HG03520 (cell line): ENCODE data around the gene FDX2.
A peak's percentile ranks its signal among the peaks of the same experiment; 100 is the strongest.

Experiments
- ATAC-seq: cut with Tn5 transposase; IDR thresholded peaks from one replicate; pipeline ENCODE4 v1.9.1; 2021; ENCODE audit warnings: mild to moderate bottlenecking, moderate library complexity; ENCODE audit not compliant: unreplicated experiment

The FDX2 gene

DNA sequence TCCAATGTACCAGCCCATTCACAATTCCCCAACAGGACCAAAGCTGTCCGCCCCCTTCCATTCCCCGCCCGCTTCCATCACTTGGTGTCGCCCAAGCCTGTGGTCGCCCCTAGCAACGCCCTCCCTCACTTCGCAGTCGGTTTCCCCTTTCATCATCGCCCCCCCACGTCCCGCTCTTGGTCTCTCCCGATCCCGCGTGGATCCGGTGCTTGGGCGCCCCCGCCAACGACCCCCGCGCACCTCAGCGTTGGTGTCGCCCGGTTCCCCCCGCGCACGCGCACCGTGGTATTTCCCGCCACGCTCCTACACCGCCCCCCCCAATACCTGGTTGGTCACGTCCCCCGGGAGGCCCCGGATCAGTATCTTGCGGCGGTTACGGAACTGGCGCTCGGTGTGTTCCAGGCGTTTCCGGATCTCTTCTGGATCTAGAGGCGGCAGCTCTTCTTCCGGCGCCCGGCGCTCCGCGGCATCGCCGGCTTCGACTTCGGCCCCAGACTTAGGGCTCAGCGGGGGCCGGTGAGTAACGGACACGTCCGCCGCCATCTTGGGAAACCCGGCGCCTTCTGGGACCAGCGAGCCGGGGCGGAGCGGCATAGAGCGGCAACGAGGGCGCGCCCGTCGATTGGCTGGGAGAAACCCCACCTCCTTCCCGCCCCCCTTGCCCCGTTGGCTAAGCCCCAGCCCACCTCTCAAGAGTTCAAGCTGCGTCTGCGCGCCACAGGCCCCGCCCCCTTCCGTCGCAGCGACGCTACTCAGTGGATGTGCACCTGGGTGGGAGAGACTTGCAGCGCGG, 17.3 kb upstream of the FDX2 start, which contains the start of gene RAVER1:
RAVER1 (minus strand) TSS at position 565 of the 793 bp plus-strand sequence; CDS start at position 543, 22 bp downstream.
- ATAC-seq = peak; percentile 68

DNA sequence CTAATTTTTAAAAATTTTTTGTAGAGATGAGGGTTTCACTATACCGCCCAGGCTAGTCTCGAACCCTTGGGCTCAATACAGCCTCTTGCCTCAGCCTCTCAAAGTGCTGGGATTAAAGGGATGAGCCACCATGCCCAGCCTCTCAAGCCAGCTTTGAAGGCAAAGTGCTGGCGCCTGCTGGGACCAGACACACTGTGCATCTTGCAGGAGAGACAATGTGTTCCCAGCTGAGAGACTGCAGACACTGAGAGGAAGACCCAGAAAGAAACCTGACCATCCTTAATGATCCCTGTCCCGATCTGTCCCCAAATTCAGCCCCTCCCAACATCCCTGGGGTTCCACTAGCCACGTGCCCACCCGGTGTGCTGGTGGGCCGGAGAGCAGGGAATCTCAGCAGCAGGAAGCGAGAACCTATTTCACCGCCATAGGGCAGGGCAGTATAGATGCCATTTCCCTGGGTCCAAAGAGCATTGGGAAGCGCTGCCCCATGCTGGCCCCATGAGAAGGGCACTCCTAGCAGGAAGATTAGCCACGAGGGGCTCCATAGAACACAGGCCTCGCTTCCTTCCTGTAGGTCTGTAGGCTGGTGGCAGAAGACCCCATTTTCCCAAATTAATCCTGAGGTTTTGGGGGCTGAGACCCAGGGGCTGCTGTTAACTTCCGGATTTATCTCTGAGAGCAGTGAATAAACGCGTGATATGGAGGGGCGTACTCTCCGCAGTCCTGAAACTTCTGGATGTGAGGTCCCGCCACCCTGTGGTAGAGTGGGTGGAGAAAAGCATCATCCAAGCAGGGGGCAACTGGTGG, 16.5 kb upstream of the FDX2 start:
- no peak for ATAC-seq

DNA sequence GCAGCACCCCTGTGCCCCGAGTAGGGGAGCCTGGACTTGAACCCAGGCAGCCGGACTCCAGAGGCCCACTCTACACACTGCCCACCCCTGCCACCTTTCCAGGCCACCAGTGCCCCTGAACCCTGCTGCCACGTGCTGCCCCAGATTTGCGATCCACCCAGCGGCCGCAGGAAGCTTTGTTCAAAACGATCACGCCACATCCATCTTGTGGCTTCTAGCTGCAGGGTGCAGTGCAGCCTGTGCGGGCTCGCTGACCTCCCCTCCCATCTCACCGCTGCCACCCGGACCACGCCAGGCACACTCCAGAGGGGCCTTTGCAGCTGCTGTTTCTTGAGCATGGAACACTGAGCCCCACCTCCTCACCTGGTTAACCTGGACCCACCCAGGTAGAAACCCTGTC, 13.7 kb upstream of the FDX2 start:
- no peak for ATAC-seq

- no peak for ATAC-seq
Measured at GRCh38 chr19:10328558-10329429, 13.0 kb upstream of the FDX2 start.

- ATAC-seq = no peak
Measured at GRCh38 chr19:10327793-10328192, 12.0 kb upstream of the FDX2 start.

- ATAC-seq = no peak
Measured at GRCh38 chr19:10325732-10326131, 9.9 kb upstream of the FDX2 start.

GRCh38 chr19:10321874-10322835, 6.3 kb upstream of the FDX2 start:
- ATAC-seq = no peak

GRCh38 chr19:10321417-10321797, 5.6 kb upstream of the FDX2 start:
- ATAC-seq = no peak

GRCh38 chr19:10320602-10321416, 5.0 kb upstream of the FDX2 start:
- no peak for ATAC-seq

DNA sequence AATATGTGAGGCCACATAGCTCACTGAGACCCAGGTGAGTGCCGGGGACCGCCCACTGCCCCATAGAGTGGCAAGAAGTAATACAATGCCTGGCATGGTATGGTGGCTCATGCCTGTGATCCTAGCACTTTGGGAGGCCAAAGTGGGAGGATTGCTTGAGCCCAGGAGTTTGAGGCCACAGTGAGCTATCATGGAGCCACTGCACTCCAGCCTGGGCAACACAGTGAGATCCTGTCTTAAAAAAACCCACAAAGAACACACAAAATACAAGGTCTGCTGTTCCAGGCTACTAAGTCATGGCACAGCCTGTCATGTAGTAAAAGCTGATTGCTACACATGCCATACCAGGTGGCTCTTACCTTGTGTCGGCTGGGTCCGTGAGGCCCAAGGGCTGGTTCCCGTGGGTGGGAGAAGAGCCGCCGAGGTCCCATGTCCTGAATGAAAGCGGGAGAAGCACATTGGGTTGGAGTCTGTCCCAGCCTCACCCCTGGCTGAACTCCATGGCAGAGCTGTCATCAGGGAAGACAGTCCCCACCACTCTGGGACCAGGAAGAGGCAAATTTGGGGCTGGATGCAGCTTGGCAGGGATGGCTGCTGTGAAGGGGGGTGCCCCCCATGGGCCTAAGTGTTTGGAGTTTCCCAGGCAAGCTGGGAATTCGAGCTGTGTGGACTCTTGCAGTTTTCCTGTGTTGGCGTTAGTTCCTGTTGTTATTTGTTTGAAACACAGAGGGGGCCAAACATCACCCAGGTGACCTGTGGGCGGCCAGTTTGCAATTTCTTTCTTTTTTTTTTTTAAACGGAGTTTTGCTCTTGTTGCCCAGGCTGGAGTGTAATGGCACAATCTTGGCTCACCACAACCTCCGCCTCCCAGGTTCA, 3.2 kb upstream of the FDX2 start:
- ATAC-seq = no peak

- no peak for ATAC-seq
Measured at GRCh38 chr19:10317857-10318462, 2.1 kb upstream of the FDX2 start.

DNA sequence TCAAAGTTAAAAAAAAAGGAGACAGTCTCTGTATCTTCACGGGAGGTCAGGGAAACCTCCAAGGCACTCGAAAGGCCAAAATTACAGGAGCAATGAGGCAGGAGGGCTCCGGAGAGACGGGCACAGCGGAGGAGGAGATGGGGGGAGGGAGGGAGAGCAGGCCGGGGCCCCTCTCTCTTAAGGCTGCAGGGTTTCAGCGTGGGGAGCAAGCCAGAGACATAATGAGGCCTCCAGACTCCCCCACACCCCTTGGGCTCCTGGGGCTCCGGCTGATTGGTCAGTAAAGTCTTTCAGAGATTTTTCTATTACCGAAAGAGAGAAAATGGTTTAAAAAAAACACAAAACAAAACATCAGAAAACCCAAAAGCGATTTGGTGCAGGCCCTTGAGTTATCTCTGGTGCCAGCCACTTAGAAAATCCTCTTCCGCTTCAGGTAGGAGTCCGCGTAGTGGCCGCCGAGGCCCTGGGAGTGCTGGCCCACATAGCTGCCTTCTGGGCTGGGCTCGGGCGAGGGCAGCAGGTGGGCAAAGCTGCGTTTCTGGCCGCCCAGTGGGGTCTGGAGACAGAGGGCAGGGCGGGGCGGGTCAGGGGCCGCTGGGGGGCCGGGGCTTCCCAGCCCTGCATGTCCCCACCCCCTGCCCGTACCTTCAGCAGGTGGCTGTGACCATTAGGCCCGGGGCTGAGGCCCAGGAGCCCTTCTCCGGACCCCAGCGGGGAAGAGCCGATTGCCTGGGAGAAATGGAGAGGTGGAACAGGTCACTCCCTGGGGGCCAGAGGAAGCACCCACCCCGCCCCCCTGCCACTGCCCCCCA, 1.4 kb upstream of the FDX2 start:
- ATAC-seq = no peak

DNA sequence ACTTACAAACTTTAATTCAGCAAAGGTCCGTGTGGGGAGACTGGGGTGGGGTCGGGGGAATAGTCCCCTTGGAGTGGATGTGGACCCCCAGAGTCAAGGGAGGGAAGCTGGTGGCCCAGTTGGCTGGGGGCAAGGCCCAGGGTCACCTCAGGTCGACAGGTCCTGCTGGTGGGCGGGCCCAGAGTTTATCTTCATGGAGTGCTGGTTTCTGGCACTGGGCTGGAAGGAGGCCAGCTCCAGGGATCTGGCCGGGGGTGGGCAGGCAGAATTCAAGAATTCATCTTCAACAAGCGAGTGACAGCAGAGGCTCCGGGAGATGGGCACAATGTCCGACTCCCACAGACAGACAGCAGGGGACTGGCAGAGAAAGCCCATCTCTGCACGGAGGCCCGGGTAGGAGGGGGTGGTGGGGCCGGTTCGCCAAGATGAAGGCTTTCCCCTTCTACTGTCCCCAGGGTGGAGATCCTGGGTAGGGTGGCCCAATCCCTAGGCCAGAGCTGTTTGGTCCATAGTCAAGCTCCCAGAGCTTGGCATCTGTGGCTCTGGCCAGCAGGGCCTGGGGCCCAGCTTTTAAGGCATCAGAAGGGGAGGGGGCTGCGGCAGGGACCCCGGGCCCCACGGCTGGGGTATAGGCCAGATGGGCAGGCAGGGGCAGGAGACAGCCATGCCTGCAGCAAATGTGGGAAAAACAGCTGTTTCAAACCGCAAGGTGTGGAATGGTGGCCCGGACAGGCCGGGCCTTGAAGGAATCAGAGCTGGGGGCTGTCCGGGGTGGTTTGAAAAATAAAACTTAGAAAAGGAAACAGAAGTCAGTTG, 622 bp upstream of the FDX2 start:
- ATAC-seq = no peak

DNA sequence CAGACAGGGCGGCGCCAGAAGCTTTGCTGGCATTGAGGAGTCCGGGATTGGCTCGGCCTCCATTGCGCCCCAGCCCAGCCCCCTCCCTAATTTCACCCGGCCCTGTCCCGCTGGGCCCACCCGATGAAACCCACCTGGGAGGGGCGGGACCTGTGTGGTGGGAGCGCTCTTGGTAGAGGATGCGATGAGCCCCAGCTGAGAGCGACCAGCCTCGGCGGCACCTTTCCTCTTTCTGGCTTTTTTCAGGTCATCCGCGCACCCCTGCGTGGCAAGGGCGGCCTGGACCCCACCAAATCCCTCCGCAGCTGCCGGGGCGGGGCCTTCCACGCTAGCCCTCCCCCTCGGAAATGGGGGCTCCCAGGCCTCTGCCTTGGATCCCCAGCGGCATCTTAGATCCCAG, 6.4 kb downstream of the FDX2 start, which contains the start of gene ZGLP1:
ZGLP1 (minus strand) TSS at position 393 of the 400 bp plus-strand sequence.
- no peak for ATAC-seq

DNA sequence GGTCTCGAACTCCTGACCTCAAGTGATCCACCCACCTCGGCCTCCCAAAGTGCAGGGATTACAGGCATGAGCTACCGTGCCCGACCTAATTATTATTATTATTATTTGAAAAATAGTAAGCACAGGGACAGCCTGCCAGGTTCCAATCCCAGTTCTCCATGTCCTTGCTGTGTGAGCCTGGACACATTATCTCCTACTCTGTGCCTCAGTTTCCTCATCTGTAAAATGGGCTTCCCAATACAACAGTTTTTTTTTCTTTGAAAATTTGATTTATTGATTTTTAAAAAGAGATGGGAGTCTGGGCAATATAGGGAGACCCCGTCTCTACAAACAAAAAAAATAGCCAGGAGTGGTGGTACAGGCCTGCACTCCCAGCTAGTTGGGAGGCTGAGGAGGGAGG, 9.5 kb downstream of the FDX2 start:
- ATAC-seq = no peak
